Stimulated activated CD8-positive, alpha-beta memory T cell treated with anti-CD3 and anti-CD28 coated beads, Interleukin-15, amount 100 ng/mL, for 24 hours (primary cell): ENCODE data around the gene FAM151B.
A peak's percentile ranks its signal among the peaks of the same experiment; 100 is the strongest.
"Not testable (repeated sequence)": the region's sequence is repeated elsewhere in the genome, so short reads cannot be mapped to it uniquely, and the experiment has no call there.

ENCODE experiments used
- DNase-seq: peaks from one replicate; pipeline ENCODE4 v3.0.0-alpha.2; 2020; ENCODE audit warnings: low read depth

Gene FAM151B, protein sequence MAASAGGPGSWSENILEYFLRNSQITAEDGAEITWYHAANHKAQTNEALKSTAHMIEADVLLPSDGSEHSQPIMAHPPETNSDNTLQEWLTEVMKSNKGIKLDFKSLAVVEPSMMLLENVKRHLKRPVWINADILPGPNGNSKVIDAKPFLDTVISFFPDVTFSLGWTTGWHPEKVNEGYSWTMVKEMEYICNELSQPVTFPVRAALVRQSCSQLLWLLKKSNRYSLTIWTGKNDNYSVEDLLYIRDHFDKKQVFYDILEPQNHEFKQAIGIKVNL

DNA sequence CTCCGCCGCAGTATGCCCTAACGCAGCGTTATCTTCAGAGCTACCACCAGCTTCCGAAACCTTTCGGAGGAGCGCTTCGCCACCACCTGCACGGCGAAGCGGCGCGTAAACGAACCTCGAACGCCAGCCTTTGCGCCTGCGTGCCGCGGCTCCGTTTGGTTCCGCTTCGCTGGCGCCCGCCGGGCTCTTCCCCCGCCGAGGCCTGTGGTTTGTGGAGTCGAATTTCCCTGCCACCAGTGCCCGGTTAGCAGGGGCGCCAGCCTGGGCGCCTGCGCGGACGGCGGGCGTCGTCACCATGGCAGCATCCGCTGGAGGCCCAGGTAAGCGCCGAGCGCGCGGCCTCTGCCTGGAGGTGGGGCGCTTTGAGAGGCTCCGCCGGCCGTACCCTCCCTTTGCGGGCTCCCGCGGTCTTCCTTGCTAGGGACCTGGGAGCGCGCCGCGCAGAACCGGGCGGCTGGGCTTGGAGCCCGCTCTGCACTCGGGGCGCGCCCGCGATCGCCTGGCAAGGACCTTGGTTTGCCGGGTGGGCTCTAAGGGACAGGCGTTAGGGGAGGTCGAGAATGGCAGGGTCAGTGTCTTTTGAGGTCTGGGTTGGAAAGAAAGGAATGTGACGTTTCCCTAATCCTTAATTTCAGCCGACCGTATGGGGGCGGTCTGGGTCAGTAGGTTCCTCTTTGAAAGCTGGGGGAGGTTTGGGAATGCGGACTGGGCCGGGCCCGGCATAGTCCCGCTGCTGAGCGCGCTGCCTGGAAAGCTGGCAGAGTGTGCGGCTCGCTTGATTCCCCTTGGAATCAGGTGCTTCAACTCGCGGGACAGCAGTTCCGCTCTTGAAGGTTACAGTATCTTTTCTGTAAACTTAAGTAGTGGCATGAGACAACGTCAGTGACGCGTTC is at the start of gene FAM151B:
Gene FAM151B, plus strand, starts transcription at position 272 of the 893 bp plus-strand sequence. Its CDS starts 24 bp downstream, at position 296.
- DNase-seq = peak; percentile 26

DNA sequence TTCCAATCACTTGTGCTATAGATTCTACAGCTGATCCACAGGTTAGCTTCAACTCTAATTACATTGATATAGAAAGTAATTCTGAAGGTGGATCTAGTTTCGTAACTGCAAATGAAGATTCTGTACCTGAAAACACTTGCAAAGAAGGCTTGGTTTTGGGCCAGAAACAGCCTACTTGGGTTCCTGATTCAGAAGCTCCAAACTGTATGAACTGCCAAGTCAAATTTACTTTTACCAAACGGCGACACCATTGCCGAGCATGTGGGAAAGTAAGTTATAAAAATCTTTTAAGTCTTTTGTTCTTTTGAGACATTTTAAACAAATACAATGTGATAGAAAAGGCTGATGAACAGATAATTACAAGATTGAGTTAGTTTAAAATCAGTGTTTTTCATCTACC is 49.2 kb upstream of the FAM151B start:
- DNase-seq = no peak

DNA sequence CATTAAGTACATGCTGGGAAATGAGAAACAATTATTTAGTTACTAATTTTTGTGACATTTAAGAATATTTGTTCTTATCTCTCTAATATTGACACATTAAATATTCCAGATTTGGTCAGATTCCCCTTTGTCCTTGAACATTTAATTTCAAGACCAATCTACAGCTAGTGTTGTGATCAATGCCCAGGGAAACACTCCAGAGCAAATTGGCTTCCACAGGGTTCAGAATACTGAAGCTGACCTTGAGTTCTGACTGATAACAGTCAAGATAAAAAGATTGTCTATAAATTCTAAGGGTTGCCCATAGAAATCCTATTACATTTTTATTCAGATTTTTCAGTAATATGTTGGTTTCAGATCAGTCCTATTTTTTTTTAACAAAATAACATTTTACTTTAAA is 48.7 kb upstream of the FAM151B start:
- no peak for DNase-seq

DNA sequence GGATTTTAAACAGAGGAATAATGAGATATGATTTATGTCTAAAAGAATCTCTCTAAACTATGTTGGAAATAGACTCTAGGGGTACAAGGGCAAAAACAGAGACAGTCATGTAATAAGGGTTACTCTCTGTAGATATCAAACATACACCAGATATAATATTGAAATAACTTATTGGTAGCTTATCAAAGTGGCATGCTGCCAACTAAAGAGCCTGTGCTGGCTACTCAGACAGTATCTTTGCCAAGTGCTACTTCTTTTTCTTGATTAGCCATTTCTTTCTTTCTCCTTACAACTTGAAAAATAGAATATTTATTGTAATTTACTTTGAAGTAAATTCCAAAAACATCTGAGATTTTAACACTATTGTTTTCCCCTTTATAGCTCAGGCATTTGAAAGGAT is 45.2 kb upstream of the FAM151B start:
- no peak for DNase-seq

DNA sequence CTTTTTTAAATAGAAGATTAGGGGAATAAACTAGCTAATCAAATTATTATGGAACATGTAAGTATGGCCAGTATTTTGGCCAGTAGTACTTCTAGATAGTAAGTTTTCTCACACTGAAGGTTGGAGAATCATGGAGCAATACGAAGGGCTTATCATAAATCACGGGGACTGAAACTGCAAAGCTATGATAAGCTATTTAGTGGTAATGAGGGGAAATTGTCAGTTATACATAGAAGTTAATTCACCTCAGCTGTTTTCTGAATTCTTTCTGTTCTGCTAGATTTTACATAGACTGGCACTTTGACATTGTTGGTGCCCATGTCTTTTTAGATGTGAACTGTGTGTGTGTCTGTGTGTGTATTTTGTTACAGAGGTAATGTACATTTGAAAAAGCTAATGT is 34.5 kb upstream of the FAM151B start:
- DNase-seq = no peak

DNA sequence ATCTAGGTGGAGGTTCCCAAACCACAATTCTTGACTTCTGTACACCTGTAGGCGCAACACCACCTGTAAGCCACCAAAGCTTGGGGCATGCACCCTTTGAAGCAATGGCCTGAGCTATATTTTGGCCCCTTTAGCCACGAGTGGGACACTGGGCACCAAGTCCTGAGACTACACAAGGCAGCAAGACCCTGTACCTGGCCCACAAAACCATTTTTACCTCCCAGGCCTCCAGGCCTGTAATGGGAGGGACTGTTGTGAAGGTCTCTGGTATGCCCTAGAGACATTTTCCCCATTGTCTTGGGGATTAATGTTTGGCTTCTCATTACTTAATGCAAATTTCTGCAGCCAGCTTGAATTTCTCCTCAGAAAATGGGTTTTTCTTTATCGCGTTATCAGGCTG is 24.6 kb upstream of the FAM151B start:
- DNase-seq = no peak

DNA sequence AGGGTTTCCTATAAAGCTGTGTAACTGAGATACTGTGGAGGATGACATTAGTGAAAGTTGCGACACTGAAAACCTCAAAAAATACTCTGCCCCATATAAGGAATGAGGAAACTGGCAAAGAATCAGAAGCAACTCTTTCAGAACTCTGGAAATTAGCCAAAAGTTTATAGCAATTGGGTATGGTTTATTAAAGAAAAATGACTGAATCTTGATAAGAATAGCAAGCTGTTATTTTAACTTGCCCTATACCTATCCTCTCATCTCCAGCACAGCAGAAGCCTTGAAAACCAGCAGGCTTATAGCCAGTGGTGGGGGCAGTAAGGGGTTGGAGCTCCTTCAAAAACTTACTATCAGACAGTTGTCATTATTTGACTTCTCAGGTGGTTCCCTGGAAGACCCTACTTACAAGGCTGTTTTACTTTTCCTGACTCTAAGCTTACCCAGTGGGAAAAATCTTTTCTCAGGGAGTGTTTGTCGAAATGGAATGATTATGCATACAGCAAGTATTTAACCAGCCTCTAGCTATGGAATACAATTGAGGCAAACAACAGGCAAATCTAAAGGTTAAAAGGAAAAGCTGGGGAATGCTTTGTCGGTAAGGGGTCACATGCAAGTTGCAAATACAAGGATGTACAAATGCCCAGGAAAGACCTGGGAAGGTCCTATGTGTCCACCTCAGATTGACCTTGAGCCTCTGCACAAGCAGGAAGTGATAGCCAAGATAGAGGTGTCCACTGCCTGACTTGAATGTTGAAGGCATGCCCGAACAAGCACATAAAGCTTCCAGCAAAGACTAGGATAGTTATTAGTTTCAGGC is 21.0 kb upstream of the FAM151B start:
- no peak for DNase-seq

DNA sequence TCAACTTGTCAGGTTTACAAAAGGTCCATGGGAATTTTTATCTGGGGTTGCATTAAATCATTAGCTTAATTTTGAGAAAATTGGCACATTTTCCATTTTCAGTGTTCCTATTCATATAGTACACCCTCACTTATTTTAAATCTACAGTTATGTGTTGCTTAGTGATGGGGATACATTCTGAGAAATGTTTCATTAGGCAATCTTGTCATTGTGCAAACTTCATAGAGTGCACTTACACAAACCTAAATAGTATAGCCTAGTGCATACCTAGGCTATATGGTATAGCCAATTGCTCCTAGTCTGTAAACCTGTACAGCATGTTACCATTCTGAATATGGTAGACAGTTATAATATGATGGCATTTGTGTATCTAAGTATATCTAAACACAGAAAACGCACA is 19.8 kb upstream of the FAM151B start:
- DNase-seq = no peak

DNA sequence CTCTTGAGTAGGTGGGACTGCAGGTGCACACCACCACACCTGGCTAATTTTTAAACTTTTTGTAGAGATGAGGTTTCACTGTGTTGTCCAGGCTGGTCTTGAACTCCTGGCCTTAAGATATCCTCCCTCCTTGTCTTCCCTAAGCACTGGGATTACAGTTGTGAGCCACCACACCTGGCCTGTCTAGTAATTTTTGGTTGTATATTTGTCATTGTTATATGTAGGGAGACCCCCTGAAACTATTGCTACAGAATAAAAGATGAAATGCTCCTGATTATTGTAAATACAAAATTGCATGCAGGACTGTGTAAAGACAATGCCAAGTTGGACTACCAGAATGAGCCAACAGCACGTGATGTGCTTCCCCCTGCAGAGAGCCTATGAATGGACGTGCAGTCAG is 17.3 kb upstream of the FAM151B start:
- DNase-seq = not testable (repeated sequence)

DNA sequence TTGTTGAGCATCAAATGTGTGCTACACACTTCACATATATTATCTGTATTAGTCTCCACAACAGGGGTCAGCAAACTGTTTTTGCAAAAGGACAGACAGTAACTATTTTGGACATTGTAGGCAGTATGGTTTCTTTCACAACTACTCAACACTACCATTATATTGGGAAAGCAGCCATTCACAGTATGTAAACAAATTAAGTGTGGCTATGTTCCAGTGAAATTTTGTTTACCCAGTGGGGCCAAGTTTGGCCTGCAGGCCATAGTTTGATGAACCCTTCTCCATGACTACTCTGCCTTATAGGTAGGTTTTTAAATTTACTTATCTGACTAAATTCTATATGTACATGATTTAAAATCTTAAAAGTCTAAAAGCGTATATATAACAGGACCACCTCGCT is 13.0 kb upstream of the FAM151B start:
- no peak for DNase-seq

DNA sequence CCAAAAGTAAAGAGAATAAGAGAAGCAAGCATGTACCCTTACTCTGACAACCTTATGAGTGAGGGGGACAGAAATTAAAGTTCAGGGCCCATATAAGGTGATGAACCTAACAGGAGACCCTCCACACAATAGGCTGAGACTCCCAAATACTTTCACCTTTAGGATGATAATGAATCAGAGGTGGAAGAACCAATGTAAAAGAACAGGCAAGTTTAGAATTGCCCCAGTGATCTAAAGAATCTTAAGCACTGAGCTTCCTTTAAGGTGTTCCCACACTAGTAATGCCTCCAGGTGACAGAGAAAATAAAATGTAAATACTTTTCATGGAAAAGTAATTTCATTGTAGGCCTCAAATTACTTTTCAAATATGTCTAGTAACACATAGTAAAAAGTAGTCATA is 8.2 kb upstream of the FAM151B start:
- no peak for DNase-seq

DNA sequence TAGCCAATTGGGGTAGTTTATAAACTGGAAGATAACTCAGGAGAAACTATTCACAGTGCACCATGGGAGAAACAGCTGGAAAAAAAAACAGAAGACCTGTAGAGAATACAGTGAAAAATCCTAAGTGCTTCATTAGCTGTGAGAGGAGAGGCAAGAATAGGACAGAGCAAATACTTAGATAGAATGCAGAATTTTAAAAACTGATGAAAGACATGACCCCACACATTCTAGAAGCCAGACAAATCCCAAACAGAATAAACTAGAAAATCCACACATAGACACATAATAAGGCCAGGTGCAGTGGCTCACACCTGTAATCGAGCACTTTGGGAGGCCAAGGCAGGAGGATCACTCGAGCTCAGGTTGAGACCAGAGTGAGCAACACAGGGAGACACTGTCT is 7.5 kb upstream of the FAM151B start:
- no peak for DNase-seq

DNA sequence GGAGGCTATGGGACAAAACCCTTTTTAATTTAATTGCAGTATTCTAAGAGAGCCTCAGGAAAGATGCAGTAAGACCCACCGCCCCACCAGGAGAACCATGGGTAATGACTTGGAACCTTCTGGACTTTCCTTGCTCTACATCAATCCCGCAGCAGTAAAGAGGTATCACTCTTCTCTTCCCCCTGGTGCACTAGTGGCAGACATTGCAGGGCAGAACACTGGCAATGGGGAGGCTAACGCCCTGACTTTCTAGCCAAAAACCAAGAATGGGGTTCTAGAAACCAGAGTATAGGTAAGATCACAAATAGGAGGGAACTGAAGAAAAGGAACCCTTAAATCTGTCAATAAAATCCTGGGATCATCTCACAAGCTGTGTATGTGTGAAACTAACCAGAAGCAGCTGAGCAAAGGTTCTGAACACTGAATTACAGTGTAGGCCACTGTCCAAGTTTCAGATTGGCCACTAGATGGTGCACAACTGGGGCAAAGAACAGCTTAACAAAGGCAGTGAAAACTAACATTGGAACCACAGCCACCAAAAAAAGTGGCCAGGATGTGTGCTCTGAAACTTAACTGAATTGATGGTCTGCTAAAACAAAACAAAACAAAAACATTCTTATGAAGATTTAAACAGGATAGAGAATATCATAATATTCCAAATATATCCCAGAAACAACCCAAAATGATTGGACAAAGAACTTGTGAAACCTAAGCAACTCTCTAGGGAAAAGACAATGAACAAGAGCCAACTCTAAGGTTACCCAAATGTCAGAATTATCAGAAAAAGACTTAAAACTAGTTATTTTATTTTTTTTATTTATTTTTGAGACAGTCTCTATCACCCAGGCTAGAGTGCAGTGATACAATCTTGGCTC is 6.6 kb upstream of the FAM151B start:
- DNase-seq = no peak

DNA sequence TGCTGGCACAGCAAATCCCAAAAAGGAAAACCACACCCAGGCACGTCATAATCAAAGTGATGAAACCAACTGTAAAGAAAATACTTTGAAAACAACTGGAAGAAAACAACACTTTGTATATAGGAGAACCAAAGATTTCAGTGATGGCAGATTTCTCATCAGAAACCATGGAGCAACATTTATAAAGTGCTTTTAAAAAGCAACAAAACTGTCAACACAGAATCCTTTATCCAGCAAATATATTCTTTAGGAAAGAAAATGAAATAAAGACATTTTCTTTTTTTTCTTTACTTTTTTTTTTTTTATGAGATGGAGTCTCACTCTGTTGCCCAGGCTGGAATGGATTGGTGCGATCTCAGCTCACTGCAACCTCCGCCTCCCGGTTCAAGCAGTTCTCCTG is 5.3 kb upstream of the FAM151B start:
- DNase-seq = no peak

DNA sequence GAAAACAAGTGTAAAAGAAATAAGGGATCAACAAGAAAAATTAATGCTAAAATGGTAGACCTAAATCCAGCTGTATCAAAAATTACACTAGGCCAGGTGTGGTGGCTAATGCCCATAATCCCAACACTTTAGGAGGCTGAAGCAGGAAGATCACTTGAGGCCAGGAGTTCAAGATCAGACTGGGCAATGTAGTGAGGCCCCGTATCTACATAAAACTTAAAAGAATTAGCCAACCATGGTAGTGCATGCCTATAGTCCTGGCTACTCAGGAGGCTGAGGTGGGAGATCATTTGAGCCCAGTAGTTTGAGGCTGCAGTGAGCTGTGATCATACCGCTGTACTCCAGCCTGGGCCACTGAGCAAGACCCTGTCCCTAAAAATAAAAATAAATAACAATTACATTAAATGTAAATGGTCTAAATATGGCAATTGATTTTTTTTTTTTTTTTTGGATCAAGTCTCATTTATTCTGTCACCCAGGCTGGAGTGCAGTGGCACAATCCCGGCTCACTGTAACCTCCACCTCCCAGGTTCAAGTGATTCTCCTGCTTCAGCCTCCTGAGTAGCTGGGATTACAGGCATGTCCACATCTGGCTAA is 4.2 kb upstream of the FAM151B start:
- no peak for DNase-seq

DNA sequence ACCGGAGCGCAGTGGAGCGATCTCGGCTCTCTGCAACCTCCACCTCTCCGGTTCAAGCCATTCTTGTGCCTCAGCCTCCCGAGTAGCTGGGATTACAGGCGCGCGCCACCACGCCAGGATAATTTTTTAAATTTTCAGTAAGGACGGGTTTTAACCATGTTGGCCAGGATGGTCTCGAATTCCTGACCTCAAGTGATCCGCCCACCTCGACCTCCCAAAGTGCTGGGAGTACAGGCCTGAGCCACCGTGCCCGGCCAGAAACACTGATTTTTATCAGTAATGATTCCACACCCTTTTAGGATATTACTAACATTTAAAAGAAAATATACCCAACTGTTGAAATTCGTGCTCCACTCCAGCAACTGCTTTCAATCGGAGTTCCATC is 464 bp upstream of the FAM151B start:
- DNase-seq = no peak

DNA sequence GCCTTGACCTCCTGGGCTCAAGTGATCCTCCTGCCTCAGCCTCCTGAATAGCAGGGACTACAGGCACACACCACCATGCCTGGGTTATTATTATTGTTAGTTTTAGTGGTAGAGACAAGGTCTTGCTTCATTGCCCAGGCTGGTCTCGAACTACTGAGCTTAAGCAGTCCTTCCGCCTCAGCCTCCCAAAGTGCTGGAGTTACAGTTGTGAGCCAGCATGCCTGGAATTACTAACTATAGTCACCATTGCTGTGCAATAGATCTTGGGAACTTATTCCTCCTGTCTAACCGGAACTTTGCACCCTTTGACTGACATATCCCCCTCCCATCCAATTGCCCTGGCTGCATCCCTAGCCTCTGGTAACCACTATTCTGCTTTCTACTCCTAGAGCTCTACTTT is 3.4 kb downstream of the FAM151B start:
- DNase-seq = no peak

DNA sequence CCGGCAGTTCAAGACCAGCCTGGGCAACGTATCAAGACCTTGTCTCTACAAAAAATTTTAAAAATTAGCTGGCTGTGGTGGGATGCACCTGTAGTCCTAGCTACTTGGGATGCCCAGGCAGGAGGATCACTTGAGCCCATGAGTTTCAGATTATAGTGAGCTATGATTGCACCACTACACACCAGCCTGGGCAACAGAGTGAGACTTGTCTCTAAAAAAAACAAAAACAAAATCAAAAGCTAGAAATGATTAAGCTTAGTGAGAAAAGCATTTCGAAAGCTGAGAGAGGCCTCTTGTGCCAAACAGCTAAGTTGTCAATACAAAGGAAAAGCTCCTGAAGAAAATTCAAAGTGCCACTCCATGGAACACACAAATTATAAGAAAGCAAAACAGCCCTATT is 4.8 kb downstream of the FAM151B start:
- no peak for DNase-seq

DNA sequence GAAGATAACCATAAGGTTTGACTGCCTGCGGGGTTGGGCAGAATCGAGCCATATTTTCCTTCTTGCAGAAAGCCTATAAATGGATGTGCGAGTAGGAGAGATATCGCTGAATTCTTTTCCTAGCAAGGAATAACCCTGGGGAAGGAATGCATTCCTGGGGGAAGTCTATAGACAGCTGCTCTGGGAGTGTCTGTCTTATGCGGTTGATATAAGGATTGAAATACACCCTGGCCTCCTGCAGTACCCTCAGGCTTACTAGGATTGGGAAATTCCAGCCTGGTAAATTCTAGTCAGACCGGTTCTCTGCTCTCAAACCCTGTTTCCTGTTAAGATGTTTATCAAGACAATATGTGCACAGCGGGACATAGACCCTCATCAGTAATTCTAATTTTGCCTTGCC is 5.5 kb downstream of the FAM151B start:
- DNase-seq = not testable (repeated sequence)

DNA sequence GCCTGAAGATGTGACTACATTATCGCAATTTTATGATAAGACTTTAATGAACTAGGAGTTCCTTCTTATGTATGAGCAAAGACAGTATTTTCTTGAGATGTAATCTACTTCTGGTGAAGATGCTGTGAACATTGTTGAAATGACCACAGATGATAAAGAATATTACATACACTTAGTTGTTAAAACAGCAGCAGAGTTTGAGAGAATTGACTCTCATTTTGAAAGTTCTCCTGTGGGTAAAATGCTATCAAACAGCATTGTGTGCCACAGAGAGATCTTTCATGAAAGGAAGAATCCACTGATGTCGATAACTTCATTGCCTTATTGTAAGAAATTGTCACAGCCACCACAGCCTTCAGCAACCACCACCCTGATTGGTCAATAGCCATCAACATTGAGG is 8.0 kb downstream of the FAM151B start:
- no peak for DNase-seq

DNA sequence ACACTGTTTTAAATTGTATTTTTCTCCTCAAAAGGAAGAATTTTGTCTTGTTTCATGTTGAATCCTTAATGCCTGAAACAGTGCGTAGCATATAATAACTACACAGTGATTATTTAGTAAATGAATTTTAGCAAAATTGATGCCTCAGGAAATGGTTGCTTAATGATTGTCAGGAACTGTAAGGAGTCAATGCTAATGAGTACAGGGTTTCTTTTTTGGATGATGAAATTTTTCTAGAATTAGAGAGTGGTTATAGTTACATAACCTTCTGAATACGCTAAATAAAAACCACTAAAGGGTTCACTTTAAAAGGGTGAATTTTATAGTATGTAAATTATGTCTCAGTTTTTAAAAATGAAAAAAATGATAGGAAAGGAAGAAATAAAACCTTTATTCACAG is 14.9 kb downstream of the FAM151B start:
- no peak for DNase-seq
